Urothelium cell line (cell line): ENCODE measurements around the gene HS3ST3A1.

Experiments
- DNase-seq: peaks from one replicate; pipeline ENCODE4 v3.0.0; 2011; ENCODE audit warnings: low spot score, mixed read lengths
- FAIRE-seq: peaks from 2 replicates; lab custom pipeline; 2011; peaks lifted over from hg19 to GRCh38; lab: Jason Lieb, UNC

HS3ST3A1 gene

DNA sequence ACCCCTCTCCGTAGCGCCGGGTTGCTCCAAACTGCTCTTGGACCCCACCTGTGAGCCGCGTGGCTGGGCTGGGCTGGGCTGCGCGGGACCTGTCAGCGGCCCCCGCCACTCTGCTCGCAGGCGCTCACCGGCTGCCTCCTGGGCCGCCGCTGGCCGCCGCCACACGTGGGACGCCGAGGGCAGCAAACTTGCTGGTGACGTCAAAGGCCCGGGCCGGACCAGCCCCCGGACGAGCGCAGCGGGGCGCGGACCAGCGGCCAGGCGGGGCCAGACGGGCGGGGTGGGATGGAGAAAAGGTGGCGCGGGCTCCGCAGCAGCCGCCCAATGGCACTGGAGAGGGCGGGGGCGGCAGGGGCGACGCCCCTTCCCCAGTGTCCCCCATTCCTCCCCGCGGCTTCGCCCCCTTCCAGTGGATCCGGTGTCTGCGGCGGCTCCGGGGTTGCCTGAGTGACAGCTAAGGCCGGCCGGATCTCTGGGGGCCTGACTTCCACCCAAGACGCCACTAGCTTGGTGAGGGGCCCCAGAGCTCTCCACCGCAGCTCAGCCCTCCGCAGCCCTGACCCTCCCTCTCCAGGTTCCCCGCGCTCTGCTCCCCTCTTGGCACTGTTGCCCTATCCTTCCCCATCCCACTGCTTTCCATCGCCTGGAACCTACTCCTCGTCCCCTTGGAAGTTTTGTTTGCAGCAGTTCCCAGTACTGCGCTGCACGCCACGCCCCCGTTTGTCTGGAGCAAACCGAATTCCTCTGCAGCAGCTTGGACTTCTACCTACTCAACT lies at the start of gene HS3ST3A1:
TSS of gene HS3ST3A1 (minus strand) at position 154 of the 776 bp plus-strand sequence. CDS start 800 bp downstream, outside the sequence.
- DNase-seq, result no peak
- FAIRE-seq, result no peak

- DNase-seq, result no peak
- FAIRE-seq, result no peak
Observed at GRCh38 chr17:13650096-13650675, 48.5 kb upstream of the HS3ST3A1 start.

GRCh38 chr17:13647543-13648021 lies 45.9 kb upstream of the HS3ST3A1 start:
- no peak for DNase-seq
- no peak for FAIRE-seq

GRCh38 chr17:13646969-13647542 lies 45.3 kb upstream of the HS3ST3A1 start:
- FAIRE-seq (no peak), DNase-seq (no peak)

DNA sequence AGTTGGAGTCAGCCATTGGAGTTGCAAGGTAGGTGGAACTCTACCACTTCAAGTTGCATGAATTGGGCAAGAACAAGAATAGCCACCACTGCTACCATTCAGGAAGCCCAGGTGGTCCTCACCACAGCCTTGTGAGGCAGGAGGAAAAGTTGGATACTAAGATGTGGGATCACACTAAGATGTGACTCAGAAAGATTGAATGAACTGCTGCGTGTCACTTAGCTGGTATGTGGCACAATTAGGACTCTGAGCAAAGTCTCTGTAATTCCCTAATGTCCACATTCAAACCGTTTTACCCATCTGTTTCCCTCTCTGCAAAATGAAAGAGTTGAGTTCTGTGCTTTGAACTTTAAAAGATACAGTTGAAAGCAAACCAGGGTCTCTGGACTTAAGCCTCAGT lies 44.7 kb upstream of the HS3ST3A1 start:
- FAIRE-seq, result no peak
- DNase-seq, result no peak

GRCh38 chr17:13643180-13643579 lies 41.5 kb upstream of the HS3ST3A1 start:
- DNase-seq (no peak), FAIRE-seq (no peak)

GRCh38 chr17:13642188-13642587 lies 40.5 kb upstream of the HS3ST3A1 start:
- no peak for FAIRE-seq
- no peak for DNase-seq

DNA sequence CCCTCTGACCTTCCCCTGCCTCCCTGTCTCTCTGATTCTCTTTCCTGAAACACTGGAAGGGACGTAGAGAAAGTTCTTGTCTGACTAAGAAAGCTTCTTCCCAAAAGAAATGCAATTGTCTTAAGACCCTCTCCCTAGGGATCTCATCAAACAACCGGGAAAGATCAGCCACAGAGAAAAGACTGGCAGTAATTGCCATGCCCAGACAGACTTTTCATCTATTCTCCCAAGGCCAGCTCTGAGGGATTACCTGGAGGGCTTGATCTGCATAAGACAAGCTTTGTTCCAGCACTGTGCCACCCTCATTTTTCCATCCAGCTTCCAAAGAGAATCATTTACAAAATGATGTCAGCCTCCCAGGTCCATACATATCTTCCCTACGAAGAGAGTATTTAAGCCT lies 38.8 kb upstream of the HS3ST3A1 start:
- FAIRE-seq, result no peak
- no peak for DNase-seq

DNA sequence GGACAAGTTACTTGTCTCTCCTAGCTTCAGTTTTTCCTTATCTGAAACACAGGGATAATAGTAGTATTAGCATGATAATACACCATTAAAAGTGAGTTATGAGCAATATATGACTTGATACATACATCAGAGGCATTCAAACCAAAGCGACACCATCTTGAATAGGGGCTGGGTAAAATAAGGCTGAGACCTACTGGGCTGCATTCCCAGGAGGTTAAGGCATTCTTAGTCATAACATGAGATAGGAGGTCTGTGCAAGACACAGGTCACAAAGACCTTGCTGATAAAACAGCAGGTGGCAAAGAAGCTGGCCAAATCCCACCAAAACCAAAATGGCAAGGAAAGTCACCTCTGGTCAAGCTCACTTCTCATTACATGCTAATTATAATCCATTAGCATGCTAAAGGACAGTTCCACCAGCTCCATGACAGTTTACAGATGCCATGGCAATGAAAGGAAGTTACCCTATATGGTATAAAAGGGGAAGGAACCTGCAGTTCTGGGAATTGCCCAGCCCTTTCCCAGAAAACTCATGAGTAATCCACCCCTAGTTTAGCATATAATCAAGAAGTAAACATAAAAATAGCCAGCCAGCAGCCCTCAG lies 37.2 kb upstream of the HS3ST3A1 start:
- DNase-seq (no peak), FAIRE-seq (no peak)

DNA sequence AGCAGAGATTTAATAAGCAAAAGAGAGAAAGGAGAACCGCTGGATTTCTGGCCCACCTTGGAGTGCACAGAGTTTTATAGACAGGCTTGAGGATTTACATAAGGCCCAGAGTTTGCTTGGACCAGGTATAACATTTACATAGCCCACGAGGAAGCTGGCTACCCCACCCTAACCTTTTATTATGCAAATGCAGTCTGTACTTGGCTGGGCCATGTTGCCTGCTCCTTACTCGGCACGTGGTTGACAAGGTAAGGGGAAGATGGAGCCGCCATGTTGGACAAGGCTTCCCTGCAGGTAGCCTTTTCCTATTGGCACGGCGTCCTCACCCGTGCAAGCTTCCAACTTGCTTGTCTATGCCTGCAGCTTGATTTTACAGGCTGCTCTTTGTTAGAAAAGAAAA lies 35.2 kb upstream of the HS3ST3A1 start:
- FAIRE-seq, result no peak

GRCh38 chr17:13635951-13636350 lies 34.2 kb upstream of the HS3ST3A1 start:
- FAIRE-seq (no peak), DNase-seq (no peak)

More for the DNA sequence above, 35.2 kb upstream of the HS3ST3A1 start:
- no peak for DNase-seq

DNA sequence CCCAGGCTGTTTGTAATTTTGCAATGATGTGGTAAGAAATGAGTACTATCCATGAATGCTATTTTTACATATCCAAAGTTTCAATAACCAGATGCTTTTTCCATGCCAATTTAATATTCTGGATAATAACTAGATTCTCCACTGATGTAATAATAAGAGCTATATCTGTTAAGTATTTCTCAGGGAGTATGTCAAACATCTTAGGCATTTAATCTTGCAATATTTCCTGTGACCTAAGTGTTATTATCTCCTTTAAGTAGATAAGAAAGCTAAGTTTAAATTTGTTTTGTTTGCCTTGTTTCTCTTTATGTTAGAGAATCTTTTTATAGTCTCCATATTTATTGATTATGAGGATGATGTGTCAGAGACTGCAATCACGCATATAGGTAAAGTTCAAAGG lies 32.3 kb upstream of the HS3ST3A1 start:
- no peak for FAIRE-seq
- no peak for DNase-seq

GRCh38 chr17:13631529-13631928 lies 29.8 kb upstream of the HS3ST3A1 start:
- no peak for DNase-seq
- no peak for FAIRE-seq

DNA sequence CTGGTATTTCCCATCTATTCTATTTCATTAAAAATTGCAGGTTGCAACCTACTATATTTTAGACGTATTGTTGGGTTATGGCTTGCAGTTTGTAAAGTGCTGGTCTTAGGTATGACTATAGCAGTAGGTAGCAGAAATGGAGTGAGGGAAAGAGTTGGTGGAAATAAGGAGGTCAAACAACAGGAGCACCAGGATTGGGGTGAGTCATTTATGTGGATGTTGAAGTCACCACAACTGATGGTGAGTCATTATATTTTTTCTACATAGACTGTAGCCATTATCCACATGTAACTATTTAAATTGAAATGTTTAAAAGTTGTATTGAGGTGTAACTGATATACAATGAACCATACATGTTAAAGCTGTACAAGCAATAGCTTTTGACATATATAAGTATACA lies 25.0 kb upstream of the HS3ST3A1 start:
- FAIRE-seq (no peak), DNase-seq (peak; percentile 59)

GRCh38 chr17:13619462-13619861 lies 17.7 kb upstream of the HS3ST3A1 start:
- FAIRE-seq, result no peak
- no peak for DNase-seq

DNA sequence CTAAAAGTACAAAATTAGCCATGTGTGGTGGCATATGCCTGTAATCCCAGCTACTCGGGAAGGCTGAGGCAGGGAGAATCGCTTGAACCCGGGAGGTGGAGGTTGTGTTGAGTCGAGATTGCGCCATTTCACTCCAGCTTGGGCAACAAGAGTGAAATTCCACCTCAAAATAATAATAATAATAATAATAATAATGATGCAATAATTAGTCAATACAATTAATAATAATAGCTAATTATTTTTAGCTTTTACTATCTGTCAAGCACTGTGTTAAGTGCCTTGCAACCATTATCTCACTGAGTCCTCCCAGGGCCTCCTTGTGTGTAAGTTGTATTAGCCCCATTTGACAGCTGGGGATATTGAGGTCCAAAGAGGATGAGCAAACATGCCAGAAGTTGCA lies 14.3 kb upstream of the HS3ST3A1 start:
- no peak for FAIRE-seq

DNA sequence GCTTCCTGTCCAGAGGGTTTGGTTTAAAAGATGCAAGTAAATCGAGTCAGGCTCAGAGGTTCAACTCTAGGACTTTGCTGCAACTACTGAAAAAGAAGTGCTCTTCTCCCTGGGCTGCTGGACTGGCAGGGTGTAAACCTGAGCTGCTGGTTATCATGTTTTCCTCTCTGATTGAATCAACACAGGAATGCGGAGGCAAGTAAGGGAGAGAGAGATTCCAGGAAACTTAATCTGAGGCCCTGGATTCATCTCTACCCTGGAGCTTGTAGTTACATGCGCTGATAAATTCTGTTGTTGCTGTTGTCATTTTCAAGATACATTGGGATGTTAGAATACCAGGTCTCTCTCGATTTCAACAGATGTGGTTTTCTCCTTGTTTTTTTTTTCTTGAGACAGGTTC lies 8.2 kb upstream of the HS3ST3A1 start:
- FAIRE-seq (no peak), DNase-seq (no peak)

More for the DNA sequence above, 14.3 kb upstream of the HS3ST3A1 start:
- DNase-seq, result no peak

DNA sequence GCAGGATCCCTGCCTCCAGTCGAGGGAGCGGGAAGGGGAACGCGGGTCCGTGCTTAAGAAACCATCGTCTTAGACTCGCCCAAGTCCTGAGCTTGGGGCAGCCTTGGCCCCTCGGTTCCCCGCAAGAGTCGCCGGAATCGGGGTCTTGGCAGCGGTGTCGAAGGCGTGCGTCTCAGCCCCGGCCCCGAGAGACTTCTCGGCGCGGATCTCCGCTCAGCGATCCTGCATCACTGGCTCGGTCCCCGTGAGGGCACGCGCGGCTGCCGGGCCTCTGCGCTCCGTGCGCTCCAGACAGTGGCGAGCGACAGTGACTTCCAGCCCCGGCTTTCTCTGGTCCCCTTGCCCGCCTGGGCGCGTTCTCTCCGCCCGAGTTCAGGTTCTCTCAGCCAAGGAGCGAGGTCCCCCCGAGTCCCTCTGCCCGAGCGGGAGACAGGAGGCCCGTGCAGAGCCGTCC lies 380 bp downstream of the HS3ST3A1 start:
- FAIRE-seq (no peak), DNase-seq (no peak)

DNA sequence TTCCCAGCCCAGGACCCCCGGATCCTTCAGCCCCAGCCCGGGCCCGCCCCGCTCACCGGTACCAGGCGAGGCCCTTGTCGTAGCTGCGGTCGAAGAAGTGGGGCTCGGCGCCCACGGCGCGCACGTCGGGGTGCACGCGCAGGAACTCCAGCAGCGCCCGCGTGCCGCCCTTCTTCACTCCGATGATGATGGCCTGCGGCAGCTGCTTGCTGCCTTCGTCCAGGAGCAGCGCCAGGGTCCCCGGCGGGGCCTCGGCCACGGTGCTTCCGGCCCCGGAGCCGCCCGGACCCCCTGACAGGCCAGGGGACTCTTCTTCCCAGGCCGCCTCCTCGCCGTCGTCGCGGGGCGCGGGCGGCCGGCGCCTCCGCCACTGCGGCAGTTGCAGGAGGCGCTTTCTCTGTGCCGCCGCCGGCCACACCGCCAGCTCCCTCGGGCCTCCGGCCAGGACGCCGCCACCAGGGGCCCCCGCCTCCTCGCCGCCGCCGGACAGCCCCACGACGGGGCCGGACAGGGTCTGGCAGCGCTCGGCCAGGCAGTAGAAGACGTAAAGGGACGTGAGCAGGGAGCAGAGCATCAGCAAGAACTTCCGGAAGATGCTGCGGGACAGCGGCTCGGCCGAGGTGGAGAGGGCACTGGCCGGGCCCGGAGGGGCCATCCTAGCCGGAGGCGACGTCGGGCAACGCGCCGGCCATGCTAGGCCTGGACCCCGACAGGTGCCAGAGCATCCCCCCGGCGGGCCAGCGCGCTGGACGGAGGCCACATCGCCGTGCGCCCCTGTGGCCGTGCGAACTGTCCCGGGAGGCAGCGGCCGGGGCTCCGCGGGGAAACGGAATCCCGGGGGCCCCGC lies 1.0 kb downstream of the HS3ST3A1 start:
- FAIRE-seq (no peak), DNase-seq (no peak)

DNA sequence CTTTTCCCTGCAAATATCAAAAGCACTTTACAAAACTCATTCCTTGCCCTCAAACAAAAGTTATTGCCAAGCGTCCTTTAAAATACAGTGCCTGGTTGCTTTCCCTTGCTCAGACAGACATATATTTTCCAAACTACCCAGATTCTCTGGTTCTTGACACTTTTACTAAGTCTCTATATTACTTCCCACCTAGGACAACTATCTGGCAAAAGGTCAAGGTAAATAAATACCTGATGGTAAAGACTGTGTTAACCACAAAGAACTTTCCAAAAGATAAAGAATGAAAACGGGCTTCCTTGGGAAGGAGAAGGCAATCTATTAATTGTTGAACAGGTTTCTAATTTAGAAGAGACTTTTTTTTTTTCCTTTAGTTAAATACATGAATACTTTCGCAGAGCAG lies 1.9 kb downstream of the HS3ST3A1 start:
- FAIRE-seq (no peak), DNase-seq (no peak)

GRCh38 chr17:13599168-13599577 lies 2.6 kb downstream of the HS3ST3A1 start:
- FAIRE-seq, result no peak
- no peak for DNase-seq
